Panc1 (cell line): ENCODE results near the gene PSME3IP1. TPM values are rescaled to one million over a fixed set of nuclear protein-coding genes. Genes with fewer than 3 reads are reported as not detected.

ENCODE experiments used
- ATAC-seq: fragments of 200-7000 bp; cut with Tn5 transposase; 2 replicates; pipeline ENCODE4 v1.9.1; 2020; ENCODE audit warnings: mild to moderate bottlenecking, moderate library complexity
- BruUV-seq: library from RNA; stranded (reverse); fragments of 400-500 nt; replicated peaks from 2 replicates; lab custom pipeline; 2021; lab: Mats Ljungman, UMichigan
- CTCF ChIA-PET: fragments of 300-600 bp; sonication (Branson Sonifier 250); formaldehyde crosslinking; loops from one replicate; lab custom pipeline; 2022; ENCODE audit warnings: antibody characterized with exemption; lab: Charles Lee
- POLR2A ChIA-PET: fragments of 300-600 bp; sonication (Branson Sonifier 250); formaldehyde crosslinking; loops from one replicate; lab custom pipeline; 2022; ENCODE audit warnings: antibody characterized with exemption; lab: Charles Lee
- DNase-seq: peaks from one replicate; pipeline ENCODE4 v3.0.0-alpha.2; 2010; ENCODE audit warnings: low read depth, low spot score
- H3K27ac ChIP-seq: 2 replicates; pipeline ENCODE4 v1.5.1; 2011; ENCODE audit warnings: mild to moderate bottlenecking, low read length, inconsistent platforms
- H3K27me3 ChIP-seq: fragments of 200-500 bp; sonication (Bioruptor generic); 2 replicates; pipeline ENCODE4 v1.6.0; 2014; ENCODE audit warnings: low read length, inconsistent platforms; ENCODE audit not compliant: control insufficient read depth, insufficient read depth
- H3K36me3 ChIP-seq: fragments of 200-500 bp; sonication (Bioruptor generic); 2 replicates; pipeline ENCODE4 v1.5.1; 2014; ENCODE audit warnings: inconsistent platforms, mild to moderate bottlenecking, low read length, moderate library complexity; ENCODE audit not compliant: control insufficient read depth, insufficient read depth
- H3K4me1 ChIP-seq: 2 replicates; pipeline ENCODE4 v1.5.1; 2011; ENCODE audit warnings: inconsistent platforms, mild to moderate bottlenecking, low read length, moderate library complexity; ENCODE audit not compliant: control insufficient read depth, insufficient read depth
- H3K4me3 ChIP-seq, 2 experiments: 2 replicates each; pipeline ENCODE4 v1.5.1; 2011 to 2012; ENCODE audit warnings: low read depth in 2 of 2, low read length in 2 of 2, mild to moderate bottlenecking in 2 of 2, inconsistent platforms in 1 of 2, moderate library complexity in 1 of 2
- H3K9me3 ChIP-seq: fragments of 200-500 bp; sonication (Bioruptor generic); 2 replicates; pipeline ENCODE4 v1.5.1; 2014; ENCODE audit warnings: low read depth, mild to moderate bottlenecking, inconsistent platforms, low read length, moderate library complexity; ENCODE audit not compliant: control insufficient read depth, insufficient read depth
- CTCF ChIP-seq: fragments of 450-650 bp; IDR thresholded peaks from 2 replicates; pipeline ENCODE4 v1.5.1; 2017; ENCODE audit warnings: mild to moderate bottlenecking
- POLR2AphosphoS5 ChIP-seq: IDR thresholded peaks from 2 replicates; pipeline ENCODE4 v1.6.1; 2012; ENCODE audit warnings: mild to moderate bottlenecking, low read depth, low read length, moderate library complexity
- REST ChIP-seq, 2 experiments: IDR thresholded peaks; 2 replicates each; pipeline ENCODE4 v1.6.1; 2011 to 2012; ENCODE audit warnings: low read depth in 2 of 2, control low read depth in 1 of 2, low read length in 1 of 2, mild to moderate bottlenecking in 1 of 2, moderate library complexity in 1 of 2; ENCODE audit not compliant: insufficient read depth in 1 of 2
- SIN3A ChIP-seq: IDR thresholded peaks from 2 replicates; pipeline ENCODE4 v1.6.1; 2012; ENCODE audit warnings: low read depth, mild to moderate bottlenecking, low read length, moderate library complexity, borderline replicate concordance; ENCODE audit not compliant: insufficient read depth
- TCF7L2 ChIP-seq: IDR thresholded peaks from 2 replicates; pipeline ENCODE4 v1.6.1; 2011; ENCODE audit warnings: mild to moderate bottlenecking, low read depth, low read length, inconsistent platforms
- in situ Hi-C: cut with HindIII; loops from 2 replicates; pipeline ENCODE4 v1.10.0; 2016; ENCODE audit warnings: low sequenced_read_pairs, low pct_unique_long_range_greater_than_20kb
- intact Hi-C: fragments of 100-400 bp; cut with micrococcal nuclease; formaldehyde crosslinking; loops from one replicate; pipeline ENCODE4 v1.10.0; 2022; ENCODE audit not compliant: unreplicated experiment
- total RNA-seq: library from RNA; stranded (reverse); gene quantifications from one replicate; pipeline ENCODE4 v1.2.1, GENCODE V29; 2021; ENCODE audit not compliant: unreplicated experiment

The PSME3IP1 gene
- total RNA-seq, 1 experiment from 2014 or later: 67.6 TPM

GRCh38 chr16:57112403-57113041 lies 73.3 kb downstream of the PSME3IP1 start:
- ChIA-PET CTCF (no interaction called here), POLR2A (no interaction called here)
- no peak overlapping the region for H3K27ac ChIP-seq
- no peaks in the 10 kb centered on the region for H3K4me1 ChIP-seq
- no peak overlapping the region for H3K4me3 ChIP-seq
- TF ChIP-seq TCF7L2: no peak
- no peak for TF ChIP-seq CTCF
- no peak for TF ChIP-seq POLR2AphosphoS5
- no peak for TF ChIP-seq REST (IDR thresholded peaks at IDR 0.05; ENCODE audit: insufficient read depth in 1 of 2, low read depth in 2 of 2, low read length in 1 of 2)
- TF ChIP-seq SIN3A: no peak
- no peaks in the 10 kb centered on the region for H3K27me3 ChIP-seq
- H3K9me3 ChIP-seq: no peaks in the 10 kb centered on the region
- BruUV-seq: no TSS peak
- no peak for DNase-seq
- no peak for ATAC-seq
- H3K36me3 ChIP-seq: no peaks in the 10 kb centered on the region
- intact Hi-C loops: no loop called here
- in situ Hi-C loops: no loop called here

- ChIA-PET CTCF (no interaction called here), POLR2A (interaction anchor here (0.7 kb wide), 1 partner anchor 25 kb away, joined by 3 read pairs; no protein-coding TSS in a partner anchor)
- H3K36me3 ChIP-seq: no peaks in the 10 kb centered on the region
- TF ChIP-seq TCF7L2: no peak
- no peak for TF ChIP-seq CTCF
- no peak for TF ChIP-seq POLR2AphosphoS5
- TF ChIP-seq SIN3A: no peak
- no peak for TF ChIP-seq REST (IDR thresholded peaks at IDR 0.05; ENCODE audit: insufficient read depth in 1 of 2, low read depth in 2 of 2, low read length in 1 of 2)
- no peak for ATAC-seq
- no peaks in the 10 kb centered on the region for H3K27me3 ChIP-seq
- in situ Hi-C loops: no loop called here
- no TSS peak for BruUV-seq
- H3K4me1 ChIP-seq: peaks cover 9% of the 10 kb centered on the region
- DNase-seq: no peak
- intact Hi-C loops: no loop called here
- H3K27ac ChIP-seq: no peak overlapping the region
- H3K4me3 ChIP-seq: no peak overlapping the region
- H3K9me3 ChIP-seq: no peaks in the 10 kb centered on the region
Observed at GRCh38 chr16:57111420-57111819, 74.4 kb downstream of the PSME3IP1 start.
